ENCODE results near the gene SMARCB1.

DNA sequence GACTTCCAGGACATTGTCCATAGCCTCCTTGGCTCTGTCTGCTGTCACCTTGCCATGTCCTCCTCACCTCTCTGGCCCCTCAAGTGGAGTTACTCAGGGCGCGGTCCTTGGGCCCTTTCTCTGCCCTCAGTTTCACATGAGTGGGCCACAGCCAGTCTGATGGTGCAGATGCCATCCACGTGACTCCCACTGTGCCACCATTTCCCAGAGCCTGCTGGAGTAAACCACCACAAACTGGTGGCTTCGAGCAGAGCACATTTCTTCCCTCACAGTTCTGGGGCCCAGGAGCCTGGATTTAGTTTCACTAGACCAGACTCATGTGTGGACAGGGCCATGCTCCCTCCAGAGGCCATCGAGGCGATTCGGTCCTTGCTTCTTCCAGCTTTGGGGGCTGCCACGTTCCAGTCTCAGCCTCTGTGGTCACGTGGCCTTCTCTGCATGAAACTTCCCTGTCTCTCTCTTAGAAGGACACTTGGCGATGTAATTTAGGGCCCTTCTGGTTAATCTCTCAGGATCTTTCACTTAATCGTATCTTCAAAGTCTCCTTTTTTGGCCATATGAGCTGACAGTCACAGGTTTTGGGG is 14.6 kb downstream of the SMARCB1 start:
- TF ChIP-seq CTCF (IDR thresholded peaks at IDR 0.05; ENCODE audit: low read length) (no peak), EZH2 (optimal IDR thresholded peaks at IDR 0.05; ENCODE audit: low read depth, low read length) (no peak)
